Hematopoietic multipotent progenitor cell treated with erythropoietin and hydrocortisone succinate and interleukin-3 and kit ligand, for 15 days (in vitro differentiated cells): ENCODE results near the gene C1orf198.

Experiments
- DNase-seq: peaks from one replicate; pipeline ENCODE4 v3.0.0-alpha.2; 2015; ENCODE audit warnings: low spot score

Gene C1orf198

GRCh38 chr1:230867903-230868735 is at the start of gene C1orf198:
TSS of gene C1orf198 (minus strand) at chr1:230868521. CDS start at chr1:230868512, 9 bp downstream.
- peak; percentile 73 for DNase-seq

GRCh38 chr1:230917284-230918135 is 49.2 kb upstream of the C1orf198 start:
- peak; percentile 92 for DNase-seq

GRCh38 chr1:230916587-230917283 is 48.4 kb upstream of the C1orf198 start:
- DNase-seq, result peak; percentile 86

- no peak for DNase-seq
Measured at GRCh38 chr1:230915078-230915477, 46.8 kb upstream of the C1orf198 start.

GRCh38 chr1:230913496-230913895 is 45.2 kb upstream of the C1orf198 start:
- no peak for DNase-seq

GRCh38 chr1:230910755-230911117 is 42.4 kb upstream of the C1orf198 start:
- no peak for DNase-seq

- DNase-seq, result no peak
Measured at GRCh38 chr1:230909974-230910754, 41.8 kb upstream of the C1orf198 start.

- no peak for DNase-seq
Measured at GRCh38 chr1:230907472-230908205, 39.3 kb upstream of the C1orf198 start.

GRCh38 chr1:230906226-230906625 is 37.9 kb upstream of the C1orf198 start:
- no peak for DNase-seq

- no peak for DNase-seq
Measured at GRCh38 chr1:230905733-230906132, 37.4 kb upstream of the C1orf198 start.

GRCh38 chr1:230902349-230902923 is 34.1 kb upstream of the C1orf198 start:
- DNase-seq, result no peak

GRCh38 chr1:230901671-230902070 is 33.4 kb upstream of the C1orf198 start:
- DNase-seq, result no peak

- no peak for DNase-seq
Measured at GRCh38 chr1:230900984-230901383, 32.7 kb upstream of the C1orf198 start.

GRCh38 chr1:230899841-230900251 is 31.5 kb upstream of the C1orf198 start:
- no peak for DNase-seq

- DNase-seq, result no peak
Measured at GRCh38 chr1:230898748-230899147, 30.4 kb upstream of the C1orf198 start.

- DNase-seq, result no peak
Measured at GRCh38 chr1:230898144-230898543, 29.8 kb upstream of the C1orf198 start.

- DNase-seq, result no peak
Measured at GRCh38 chr1:230896779-230897178, 28.5 kb upstream of the C1orf198 start.

GRCh38 chr1:230895452-230895851 is 27.1 kb upstream of the C1orf198 start:
- DNase-seq, result no peak

GRCh38 chr1:230894664-230895063 is 26.3 kb upstream of the C1orf198 start:
- no peak for DNase-seq

- DNase-seq, result no peak
Measured at GRCh38 chr1:230894032-230894431, 25.7 kb upstream of the C1orf198 start.
